Activated CD4-positive, alpha-beta T cell treated with anti-CD3 and anti-CD28 coated beads, Interleukin-2, Interleukin-6, amounts not matched to agents 100 ng/mL and 50 ng/mL, durations not matched to agents 16 hours and 8 hours (primary cell): Measurements from ENCODE around the gene VPS50.
"Not testable (repeated sequence)": the region's sequence is repeated elsewhere in the genome, so short reads cannot be mapped to it uniquely, and the experiment has no call there.

Experiments
- DNase-seq: peaks from one replicate; pipeline ENCODE4 v3.0.0-alpha.2; 2020

The VPS50 gene

DNA sequence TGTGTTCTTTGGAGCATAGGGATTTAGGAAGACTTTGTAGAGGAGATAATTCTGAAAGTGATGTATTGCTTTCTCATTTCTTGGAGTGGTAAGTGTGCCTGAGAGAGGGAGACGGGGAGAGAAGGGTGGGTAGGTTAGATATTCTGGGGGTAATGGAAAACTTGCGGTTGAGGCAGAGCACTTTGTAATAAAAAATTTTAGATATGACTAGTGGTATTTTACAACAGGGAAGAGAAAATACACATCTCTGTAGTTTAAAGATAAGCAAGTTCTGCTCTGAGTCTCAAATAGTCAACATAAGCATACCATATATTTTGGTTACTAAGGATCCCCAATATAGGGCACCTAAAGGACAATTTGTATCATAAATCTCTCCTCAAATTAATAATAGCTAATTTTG, 6.6 kb downstream of the VPS50 start:
- DNase-seq = no peak

DNA sequence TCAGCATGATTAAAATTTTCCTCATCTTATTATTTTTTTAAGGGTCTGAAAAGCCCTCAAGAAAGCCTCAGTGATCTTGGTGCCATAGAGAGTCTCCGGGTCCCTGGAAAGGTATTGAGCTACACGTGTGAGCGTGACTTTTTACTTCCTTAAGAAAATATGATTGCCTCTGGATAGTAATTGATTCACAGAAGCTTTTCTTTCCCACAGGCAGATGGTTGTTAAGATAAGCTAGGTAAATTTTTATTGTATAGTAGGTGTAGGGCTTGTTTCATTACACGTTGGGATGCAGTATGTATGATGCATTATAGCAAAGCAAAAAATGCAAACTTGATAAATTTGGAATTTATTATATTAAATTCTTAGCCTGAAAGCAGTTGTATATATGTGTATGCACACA, 7.7 kb downstream of the VPS50 start:
- no peak for DNase-seq

DNA sequence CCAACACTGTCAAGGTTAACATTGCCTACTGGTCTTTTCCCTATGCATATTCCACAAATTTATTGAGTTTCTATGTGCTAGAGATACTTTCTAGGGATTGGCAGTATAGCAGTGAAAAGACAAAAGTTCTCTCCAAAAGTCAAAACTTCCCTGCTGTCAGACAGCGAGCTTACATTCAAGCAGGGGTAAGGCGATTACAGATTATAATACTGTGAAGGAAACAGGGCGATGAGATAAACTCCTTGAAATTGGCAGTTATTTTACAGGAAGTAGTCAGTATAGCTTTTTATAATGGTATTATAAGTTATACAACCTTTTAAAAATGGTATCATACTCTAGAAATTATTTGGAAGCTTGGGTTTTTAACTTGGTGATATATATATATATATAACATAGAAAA, 9.9 kb downstream of the VPS50 start:
- DNase-seq = no peak

DNA sequence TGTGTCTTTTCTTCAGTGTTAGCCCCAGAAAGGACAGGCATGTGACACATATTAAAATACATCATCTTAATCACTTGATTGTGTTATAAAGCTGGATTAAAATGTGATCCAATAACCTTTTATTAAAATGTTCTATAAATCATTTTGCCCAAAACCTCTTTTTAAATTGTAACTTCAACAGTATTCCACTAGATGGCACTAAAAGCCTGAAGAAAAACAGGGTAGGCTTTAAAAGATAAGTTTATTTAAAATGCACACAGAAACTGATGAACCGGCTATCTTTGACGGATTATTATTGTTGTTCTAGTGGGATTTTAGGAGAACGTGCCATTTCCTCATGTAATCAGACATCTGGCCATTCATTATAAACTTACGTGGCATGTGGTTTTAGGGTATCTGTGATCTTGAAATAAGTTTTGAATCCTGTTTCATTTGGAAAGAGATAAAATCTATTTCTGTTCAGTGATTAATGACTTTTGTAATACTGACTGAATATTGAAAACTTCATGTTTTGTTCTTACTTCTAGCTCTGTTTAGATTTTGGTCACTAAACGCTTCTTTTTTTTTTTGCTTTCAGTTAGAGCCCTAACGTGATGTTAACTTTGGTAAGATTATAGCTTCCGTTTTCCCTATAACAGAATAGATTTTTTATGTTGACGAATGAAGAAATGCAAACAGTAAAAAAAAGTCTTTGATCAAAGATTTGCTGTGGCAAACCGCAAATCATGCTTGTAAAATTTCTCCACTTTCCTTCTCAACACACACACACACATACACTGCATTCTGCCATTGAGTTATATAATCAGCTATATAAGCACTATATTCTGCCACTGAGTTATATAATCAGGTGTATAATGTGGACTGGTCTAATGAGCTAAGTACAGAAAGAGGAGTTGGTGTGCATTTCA, 13.6 kb downstream of the VPS50 start:
- peak; percentile 22 for DNase-seq

DNA sequence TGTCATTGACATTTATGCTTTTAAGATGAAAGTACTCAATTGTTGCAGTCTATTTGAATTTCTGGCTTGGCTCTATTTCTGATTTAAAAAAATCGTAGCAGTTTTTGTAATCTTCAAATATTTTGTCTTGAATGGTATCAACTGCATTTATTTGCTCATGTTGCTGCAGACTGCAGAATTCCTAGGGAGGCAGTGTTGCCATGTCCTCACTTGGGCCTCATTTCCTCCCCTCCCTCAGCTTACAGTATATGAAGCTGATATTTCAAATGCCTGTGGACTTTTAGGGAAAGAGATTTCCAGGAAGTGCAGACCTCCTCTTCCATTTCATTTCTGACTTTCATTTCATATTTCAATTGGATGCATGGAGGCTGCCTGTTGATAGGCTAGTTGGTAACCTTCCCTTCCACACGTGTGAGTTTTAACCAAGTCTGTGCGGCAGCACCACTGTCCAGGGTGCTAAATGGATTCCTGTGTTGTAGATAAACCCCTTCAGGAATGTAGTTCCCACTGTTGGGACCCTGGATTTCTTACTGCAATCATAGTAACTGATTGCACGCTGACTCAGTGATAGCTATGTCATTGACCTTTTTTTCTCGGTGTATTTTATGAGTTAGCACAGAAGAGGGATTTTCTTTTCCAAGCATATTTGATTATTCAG, 17.5 kb downstream of the VPS50 start:
- DNase-seq = no peak

DNA sequence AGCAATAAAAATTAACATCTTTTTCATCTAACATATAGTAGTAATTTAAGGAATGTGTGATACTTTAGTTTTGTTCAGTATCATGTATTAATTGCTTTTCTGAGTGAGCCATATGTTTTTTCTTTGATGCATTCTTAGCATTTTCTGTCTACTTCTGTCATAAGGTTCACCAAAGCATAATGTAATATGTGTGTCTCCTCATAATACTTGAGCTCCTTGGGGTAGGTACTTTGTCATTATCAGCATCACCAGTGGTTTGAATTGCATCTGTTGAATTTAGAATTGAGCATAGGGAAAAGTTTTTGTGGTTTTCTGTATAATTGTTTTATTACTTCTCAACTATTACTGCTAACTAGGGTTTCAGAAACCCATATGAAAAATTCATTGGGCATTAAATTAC, 26.5 kb downstream of the VPS50 start:
- no peak for DNase-seq

DNA sequence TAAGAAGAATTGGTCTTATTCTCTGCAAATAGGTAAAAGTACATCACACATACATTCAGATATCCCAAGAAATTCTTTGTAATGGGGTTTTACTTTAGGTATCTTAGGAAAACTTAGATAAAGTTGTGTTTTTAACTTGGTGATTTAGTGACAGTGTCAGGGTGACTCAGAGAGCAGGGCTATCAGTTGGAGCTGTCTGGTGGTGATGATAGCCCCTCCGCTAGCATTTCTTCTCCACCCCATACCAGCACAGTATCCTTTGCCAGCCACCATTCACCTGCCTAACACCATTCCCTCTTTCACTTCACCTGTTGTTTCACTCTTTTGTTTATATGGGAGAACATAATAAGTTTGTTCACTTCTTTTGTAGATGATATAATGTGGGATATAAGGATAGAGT, 30.4 kb downstream of the VPS50 start:
- no peak for DNase-seq

DNA sequence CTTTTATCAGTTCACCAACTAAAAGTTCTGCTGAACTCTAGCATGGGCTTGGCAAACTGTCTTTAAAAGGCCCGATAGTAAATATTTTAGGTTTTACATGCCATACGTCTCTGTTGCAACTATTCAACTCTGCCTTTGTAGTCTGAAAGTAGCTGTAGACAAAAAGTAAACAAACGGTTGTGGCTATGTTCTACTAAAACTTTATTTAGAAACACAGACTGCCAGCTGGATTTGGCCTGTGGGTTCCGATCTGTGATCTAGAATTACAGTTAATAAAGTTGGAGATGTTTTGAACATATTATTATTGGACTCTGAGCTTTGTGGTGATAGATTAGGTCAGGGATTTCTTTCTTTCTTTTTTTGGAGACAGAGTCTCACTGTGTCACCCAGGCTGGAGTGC, 33.1 kb downstream of the VPS50 start:
- DNase-seq = no peak

DNA sequence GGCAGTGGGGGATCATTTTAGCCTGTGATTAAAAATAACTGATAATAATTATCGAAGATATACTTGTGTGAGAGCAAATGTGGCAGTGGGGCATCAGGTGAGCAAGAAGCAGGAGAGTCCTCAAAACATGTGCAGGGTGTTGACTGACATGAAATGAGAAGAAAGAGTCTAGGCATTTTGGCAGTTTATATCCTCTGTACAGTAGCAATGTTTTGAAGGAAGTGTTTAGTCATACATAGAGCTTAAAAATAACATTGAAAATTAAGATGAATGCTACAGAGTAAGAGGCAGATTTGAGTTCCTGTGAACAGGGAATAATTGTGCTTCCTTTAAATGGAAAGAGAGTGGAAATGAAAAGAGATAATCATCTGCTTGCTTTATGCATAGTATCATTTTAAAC, 47.4 kb downstream of the VPS50 start:
- DNase-seq = no peak

DNA sequence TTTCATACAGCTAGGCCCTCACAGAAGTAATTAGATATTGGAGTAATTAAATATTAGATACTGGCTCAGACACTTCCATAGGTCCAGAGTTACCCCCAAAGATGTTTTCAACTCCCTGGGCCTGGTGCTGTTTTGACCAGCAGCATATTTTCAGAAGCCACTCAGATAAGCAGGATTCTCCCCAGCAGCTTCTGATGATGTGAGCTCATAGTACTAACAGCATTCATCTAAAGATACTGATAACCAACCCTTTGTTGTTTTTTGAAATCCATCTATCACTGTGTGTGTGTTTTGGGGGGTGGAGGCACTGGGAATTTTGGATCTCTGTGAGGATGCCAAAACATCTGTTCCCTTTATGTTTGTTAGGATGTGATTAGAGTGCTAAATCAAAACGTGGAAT, 52.7 kb downstream of the VPS50 start:
- no peak for DNase-seq

DNA sequence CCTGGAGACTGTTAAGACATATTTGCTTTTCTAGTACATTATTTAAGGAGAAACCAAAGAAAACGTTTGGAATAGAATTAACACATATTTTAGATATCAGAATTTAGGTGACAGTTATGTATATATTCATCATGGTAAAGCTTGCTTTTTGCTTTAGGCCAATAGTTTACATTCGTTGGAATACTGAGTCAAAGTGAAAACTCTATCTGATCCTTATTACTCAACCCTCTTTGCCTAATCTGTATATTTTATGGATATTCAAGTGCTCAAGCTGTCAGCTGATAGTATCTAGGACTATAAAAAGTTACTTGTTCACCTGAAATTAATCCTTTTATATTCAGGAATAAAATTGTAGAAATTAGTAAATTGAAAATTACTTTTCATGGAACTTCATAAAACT, 61.1 kb downstream of the VPS50 start:
- peak; percentile 13 for DNase-seq

DNA sequence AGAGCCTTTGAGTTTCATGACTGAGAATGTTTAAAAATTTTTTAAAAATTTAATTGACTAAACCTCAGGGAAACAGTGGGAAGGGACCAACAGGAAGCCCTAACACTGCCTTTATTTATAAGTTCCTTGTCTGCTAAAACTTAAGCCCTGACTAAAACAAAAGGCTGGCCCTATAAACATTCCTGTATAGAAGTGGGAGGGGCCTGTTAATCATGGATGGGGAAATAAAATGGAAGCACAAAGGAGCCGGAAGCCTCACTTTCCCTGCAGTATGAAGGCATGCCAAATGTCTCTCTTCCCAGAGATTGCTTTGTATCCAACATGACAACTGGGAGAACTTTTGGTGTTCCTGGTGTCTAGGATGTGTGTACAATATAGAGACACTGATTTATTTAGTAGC, 66.0 kb downstream of the VPS50 start:
- DNase-seq = no peak

DNA sequence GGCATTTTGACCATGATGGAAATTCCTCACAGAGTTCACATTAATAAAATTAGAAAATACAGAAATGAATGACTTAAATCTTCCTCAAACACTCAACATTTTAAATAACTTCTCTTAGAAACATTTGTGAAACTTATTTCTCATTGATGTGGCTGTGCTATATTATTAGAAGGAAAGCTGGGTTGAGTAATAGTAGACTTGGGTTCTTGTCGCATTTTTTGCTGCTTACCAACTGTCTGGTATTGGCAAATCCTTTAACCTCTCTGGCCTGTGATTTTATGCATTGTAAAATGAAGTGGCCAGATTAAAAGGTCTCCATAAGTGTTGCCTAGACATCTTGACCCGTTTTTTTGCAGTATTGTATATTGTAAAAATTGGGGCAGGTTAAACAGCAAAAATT, 66.5 kb downstream of the VPS50 start:
- no peak for DNase-seq

DNA sequence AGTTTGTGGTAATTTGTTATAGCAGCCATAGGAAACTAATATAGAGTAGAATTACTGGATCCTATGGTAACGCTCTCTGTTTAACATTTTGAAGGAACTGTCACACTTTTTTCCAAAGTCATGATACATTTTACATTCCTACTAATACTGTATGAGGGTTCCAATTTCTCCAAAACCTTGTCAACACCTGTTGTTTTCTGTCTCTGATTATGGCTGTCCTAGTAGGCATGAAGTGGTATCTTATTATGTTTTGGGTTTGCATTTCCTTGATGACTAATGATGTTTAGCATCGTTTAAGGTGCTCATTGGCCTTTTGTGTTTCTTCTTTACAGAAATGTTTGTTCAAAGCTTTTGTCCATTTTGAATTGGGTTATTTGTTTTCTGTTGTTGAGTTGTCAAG, 69.6 kb downstream of the VPS50 start:
- DNase-seq = no peak

DNA sequence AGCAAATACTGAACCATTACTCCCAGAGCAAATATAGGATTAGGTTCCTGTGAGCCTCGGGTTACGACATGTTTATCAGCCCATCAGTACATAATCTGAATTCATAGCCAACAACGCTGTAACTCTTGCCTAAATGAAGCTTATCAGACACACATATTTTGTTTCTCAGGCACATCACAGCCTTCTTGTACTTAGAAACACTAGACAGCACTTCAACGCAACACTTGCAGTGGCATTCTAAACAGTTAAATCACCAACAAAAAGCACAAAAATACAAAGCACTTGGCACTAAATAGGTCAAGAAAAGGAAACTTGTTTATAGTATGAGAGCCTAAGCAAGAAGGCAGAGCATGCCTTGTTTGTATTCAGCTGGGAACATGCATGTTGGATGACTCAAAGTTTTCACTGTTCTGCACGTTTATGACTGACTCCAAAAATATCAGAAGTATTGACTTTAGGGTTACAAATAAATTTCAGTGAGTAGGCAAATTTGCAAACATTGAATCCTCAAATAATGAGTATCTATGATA, 75.0 kb downstream of the VPS50 start:
- DNase-seq = no peak

DNA sequence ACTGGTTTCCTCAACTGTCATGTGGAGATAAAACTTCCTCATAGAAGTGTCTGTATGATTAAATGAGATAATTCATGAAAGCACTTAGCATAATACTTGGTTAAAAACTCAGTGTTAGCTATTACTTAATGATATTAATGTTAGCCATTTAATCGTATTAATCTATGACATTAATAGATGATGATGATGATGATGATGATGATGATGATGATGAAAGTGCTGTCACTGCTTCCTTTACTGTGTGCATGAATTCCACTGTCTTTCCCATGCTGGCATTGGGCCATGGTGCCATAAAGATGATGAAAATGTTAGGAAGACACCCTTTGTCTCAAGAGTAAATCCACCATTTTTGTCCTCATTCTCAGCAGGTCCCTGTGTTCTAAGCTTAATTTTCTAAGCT, 75.8 kb downstream of the VPS50 start:
- DNase-seq = no peak

DNA sequence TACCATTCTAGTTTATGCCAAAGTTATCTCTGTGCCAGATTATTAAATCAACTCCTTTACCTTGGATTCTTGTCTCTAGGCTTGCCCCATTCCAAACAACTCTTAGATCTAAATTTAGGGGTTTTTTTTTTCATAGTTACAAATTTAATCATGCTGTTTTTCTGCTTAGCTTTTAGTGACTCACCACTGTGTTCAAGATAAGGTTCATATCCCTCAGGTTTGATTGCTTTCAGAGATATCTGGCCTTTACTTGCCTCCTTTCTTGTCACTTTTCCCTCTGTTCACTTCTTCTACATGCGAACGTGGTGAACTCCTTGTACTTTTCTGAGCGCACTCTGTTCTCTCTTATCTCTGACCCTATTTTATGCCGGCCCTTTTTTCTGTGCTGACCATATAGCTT, 78.2 kb downstream of the VPS50 start:
- no peak for DNase-seq

DNA sequence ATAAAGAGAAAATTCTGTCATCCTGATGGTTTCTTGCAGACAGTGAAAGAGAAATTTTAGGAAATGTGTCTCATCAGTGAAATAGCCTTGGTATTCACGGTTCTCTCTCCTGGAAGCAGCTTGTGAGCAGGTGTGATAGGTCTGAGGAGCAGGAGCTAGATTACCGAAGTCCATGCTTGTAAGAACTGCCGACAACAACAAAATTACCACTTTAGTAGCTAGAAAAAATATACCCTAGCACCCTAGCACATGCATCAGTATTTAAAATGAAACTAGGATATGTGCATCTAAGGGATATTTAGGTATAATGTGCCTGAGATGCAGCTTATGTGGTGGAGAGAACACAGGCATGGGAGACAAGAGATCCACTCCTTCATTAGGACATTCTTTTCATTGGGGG, 82.3 kb downstream of the VPS50 start:
- no peak for DNase-seq

DNA sequence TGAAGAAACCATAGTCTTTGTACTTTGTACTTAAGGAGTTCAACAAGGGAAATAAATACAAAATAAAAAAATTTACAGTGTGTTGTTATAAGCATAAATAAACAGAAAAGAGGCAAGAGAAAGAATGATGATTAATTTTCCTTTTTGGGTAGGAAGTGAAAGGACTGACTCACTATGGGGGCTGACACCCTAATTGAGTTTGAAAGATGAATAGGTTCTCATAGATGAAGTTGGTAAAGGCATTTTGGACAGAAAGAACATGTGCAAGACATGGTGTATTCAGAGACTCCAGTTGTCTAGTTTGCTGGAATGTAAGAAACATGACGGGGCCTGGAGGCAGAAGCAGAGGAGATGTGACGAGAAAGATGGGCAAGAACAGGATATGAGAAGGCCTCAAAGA, 83.7 kb downstream of the VPS50 start:
- peak; percentile 5 for DNase-seq

DNA sequence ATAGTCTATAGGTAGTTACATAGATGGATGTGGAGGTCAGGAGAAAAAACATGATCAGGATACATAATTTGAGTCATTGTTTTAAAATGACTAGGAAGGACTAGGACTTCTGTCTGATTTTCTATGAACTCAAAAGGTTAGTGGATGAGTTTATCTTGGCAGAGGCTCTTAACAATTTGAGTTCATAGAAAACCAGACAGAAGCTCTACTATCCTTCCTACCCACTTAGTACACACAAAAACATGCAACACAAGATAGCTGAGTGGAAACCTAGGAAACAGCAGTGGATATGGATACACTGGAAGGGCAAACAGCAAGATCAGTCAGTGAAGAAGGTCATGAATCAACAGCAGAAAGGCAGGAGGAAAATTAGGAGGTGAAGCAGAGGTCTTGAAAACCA, 84.6 kb downstream of the VPS50 start:
- no peak for DNase-seq

DNA sequence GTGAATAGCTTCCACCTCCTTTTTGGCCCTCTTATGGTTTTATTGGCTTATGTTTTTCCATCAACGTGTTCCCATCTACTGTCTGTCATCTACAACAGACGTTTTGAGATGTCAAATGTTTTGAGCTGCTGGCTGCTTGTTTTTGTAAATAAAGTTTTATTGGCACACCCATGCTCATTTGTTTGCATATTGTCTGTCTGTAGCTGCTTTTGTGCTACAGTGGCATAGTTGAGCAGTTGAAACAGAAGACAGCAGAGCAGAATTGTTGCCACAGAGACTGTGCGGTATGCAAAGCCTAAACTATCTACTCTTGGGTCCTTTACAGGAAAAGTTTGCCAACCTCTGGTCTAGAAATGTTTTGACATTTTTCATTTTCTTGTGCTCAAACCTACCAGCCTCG, 88.7 kb downstream of the VPS50 start:
- no peak for DNase-seq

DNA sequence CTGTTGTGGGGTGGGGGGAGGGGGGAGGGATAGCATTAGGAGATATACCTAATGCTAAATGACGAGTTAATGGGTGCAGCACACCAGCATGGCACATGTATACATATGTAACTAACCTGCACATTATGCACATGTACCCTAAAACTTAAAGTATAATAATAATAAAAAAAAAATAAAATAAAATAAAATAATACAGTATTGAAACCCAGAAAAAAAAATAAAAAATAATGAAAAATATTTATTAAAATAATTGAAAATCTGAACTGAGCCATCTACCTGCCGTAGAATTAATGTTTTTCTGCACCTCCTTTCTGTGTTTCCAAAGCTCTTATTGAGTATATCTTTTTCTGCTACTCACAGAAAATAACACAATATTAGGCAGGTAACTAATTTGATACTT, 94.1 kb downstream of the VPS50 start:
- DNase-seq = not testable (repeated sequence)

DNA sequence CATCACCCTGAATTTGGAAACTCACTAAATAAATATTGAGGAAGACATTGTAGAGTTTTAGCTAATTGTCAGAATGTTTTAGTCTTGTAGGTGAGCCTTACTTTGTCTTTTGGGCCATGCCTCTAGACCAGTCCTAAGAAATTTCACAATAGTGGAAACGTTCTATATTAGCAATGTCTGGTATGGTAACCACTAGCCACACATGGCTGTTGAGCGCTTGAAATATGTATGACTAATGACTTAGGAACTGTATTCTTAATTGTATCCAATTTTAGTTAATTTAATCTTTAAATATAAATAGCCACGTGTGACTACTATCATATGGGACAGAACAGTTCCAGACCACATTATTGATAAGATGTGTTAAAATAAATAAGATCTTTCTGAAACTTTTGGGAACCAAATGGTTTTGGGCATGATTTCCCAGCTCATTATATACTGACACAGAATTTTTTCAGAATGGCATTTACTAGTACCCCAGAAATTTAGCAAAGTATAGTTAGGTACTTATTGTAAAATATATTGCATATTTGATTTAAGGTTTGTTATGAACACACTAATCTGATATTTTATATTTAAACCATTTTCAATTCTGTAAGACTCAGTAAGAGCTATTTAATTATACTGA, 95.0 kb downstream of the VPS50 start:
- no peak for DNase-seq

DNA sequence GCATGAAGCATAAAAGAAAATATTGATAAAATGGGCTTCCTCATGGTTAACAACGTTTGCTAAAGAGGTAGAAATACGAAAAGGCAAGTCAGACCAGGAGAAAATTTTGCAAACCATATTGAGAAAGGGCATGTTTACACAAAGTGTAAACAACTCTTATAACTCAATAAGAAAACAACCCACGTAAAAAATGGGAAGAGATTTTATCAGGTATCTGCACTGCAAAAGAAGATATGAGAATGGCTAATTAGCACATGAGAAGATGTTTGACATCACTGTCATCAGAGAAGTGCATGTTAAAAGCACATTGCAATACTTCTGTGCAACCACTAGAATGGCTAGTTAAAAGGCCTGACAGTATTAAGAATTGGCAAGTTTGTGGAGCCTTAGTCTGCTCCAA, 99.5 kb downstream of the VPS50 start:
- DNase-seq = no peak
